SKM-1 (cell line): ENCODE results near the gene NR6A1.

ENCODE experiments used
- DNase-seq: peaks from one replicate; lab custom pipeline; 2025; ENCODE audit not compliant: unreplicated experiment; lab: John Stamatoyannopoulos, UW

The NR6A1 gene

GRCh38 chr9:124541824-124542223, 229.3 kb downstream of the NR6A1 start:
- no peak for DNase-seq

DNA sequence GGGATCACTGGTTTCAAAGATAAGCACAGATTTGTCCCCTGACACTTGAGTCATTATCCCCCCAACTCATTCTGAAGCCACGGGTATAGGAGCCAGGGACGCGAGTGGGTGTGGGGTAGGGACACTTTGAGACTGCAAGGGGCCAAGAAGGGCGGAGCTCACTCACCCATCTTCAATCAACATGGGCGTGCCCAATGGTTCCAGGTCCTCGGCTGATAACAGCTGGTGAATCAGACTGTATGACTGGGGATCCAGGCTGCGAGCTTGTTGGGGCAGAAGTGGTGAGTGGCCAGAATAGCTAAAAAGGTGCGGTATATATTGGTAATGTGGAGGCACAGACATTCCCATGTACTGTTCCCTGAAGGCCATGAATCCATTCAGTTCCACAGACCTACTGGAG, 233.2 kb downstream of the NR6A1 start:
- DNase-seq, result no peak

GRCh38 chr9:124535846-124536245, 235.3 kb downstream of the NR6A1 start:
- DNase-seq, result no peak

GRCh38 chr9:124532897-124533296, 238.2 kb downstream of the NR6A1 start:
- no peak for DNase-seq

GRCh38 chr9:124531115-124531514, 240.0 kb downstream of the NR6A1 start:
- DNase-seq, result no peak

GRCh38 chr9:124530246-124530645, 240.9 kb downstream of the NR6A1 start:
- DNase-seq, result no peak

DNA sequence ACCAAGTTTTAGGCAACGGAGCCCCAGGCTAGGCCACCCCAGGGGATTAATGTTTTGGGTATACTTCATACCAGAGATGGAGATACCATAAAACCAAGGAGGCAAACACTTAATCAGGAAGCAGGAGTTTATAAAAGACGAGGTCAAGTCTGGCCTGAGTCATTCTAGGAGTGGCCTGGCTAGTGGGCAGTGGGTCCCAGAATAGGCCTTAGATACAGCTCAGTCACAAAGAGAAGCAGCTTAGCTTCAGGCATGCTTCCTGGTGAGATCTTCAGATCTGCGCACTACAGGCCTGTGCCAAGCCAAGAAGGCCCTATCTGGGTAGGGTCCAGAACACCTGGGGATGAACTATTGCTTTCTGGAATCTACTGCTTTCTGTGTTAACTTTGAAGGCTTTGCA, 243.3 kb downstream of the NR6A1 start:
- DNase-seq, result no peak

DNA sequence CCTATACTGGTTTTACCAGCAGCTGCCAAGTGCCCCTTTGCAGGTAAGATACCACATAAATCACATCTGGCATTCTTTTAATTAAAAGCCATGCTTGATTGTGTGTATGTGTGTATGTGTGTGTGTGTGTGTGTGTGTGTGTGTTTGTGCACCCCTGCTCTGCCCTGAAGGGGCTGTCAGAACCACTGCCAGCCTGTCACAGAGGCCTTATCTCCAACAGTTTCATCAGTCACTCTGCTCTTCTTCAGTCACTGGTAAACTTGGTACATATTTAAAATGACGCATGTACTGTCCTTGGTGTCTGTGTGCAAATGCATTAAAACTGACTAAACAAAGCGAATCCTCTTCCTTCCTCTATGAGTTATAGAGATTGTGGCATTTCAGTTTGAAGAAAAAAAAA, 244.9 kb downstream of the NR6A1 start:
- no peak for DNase-seq

- DNase-seq, result no peak
These were observed 248.7 kb downstream of the NR6A1 start for GRCh38 chr9:124522121-124523098.

GRCh38 chr9:124521142-124521541, 250.0 kb downstream of the NR6A1 start:
- DNase-seq, result no peak

DNA sequence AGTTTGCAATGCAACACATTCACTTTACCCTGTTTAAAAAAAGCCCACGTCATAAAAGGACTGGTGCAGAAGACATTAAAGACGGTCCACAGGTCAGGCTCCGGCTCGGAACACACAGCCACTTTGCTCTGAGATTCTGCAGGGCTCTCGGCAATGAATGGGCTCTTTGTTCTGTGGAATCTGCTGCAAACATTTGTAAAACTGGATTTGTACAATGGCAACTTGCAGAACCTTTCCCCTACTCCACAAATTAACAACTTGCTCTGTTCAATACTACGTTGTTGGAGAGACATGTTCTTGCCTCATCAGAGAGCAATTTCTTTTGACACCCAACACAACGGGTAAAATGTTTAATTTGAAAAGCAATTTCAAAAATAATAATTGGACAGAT, 250.9 kb downstream of the NR6A1 start:
- no peak for DNase-seq

DNA sequence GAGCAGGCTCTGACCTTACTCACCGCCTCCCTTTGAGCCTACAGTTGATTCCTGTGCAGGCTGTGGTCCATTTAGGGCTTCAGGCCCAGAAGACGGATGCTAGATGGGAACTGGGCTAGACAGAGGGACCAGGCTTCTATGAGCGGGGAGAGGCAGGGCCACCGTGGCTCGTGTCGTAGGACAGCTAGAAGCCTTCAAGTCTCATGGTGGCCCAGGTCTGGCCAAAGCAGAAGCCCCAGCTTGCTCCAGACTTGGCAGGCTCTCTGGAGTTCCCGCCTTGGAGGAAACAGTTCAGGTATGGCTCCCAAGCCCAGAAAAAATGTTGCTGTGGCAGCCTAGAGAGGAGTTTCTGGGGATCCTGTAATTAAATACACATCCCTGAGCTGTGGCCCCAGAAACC, 253.0 kb downstream of the NR6A1 start:
- DNase-seq, result no peak

DNA sequence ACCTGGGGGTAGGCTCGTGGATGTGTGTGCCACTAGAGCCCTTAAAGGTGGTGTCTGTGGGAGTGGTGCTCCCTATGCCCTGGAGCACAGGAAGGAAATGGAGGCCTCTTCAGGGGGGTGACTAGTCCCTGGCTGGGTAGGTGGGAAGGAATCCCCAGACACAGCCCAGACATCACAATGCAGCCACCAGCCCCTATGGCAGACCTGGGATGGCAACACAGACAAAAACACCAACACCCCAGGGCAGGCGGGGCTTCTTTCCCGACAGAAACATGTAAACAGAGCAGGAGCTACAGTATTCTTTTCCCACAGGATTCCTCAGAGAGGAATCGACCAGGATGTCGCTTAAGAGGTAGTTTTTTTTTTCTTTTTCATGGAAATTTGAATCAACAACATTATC, 253.5 kb downstream of the NR6A1 start:
- DNase-seq, result no peak

DNA sequence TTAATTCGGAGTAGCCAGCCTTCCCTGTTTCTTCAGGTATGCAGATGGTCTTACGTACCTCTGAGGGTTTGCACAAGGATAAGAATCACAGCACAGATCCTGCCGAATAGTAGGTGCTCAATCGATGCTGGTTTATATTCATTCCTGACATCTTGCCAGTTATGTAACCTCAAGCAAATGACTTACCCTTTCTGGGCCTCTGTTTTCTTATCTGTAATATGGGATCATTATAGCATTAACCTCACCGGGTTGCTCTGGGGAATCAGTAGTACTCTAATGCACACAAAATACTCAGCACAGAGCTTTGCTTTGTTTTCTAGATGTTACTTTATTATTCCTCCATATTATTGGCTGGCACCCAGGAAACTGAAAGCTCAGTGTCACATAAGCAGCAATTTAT, 256.2 kb downstream of the NR6A1 start:
- no peak for DNase-seq

- no peak for DNase-seq
These were observed 257.0 kb downstream of the NR6A1 start for GRCh38 chr9:124514125-124514524.

GRCh38 chr9:124513376-124513994, 257.6 kb downstream of the NR6A1 start:
- DNase-seq, result peak; percentile 34

DNA sequence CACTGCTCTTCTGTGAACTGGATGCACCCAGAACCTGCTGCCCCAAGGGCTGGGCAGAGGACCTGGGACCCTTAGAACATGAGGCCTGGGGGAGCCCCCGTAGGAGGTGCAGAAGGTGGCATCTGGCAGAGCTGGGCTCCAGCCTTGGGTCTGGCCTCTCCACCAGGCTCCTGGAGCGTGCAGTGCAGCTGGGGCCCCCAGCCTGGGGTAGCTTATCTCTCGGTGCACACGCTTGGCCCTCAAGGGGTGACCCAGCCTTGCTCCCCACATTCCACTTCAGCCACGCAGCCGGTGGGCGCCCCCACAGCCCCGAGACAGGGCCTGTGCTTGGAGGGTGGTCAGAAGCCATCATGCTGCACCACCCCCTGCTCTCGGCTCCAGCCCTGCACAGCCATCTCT, 258.3 kb downstream of the NR6A1 start:
- no peak for DNase-seq

DNA sequence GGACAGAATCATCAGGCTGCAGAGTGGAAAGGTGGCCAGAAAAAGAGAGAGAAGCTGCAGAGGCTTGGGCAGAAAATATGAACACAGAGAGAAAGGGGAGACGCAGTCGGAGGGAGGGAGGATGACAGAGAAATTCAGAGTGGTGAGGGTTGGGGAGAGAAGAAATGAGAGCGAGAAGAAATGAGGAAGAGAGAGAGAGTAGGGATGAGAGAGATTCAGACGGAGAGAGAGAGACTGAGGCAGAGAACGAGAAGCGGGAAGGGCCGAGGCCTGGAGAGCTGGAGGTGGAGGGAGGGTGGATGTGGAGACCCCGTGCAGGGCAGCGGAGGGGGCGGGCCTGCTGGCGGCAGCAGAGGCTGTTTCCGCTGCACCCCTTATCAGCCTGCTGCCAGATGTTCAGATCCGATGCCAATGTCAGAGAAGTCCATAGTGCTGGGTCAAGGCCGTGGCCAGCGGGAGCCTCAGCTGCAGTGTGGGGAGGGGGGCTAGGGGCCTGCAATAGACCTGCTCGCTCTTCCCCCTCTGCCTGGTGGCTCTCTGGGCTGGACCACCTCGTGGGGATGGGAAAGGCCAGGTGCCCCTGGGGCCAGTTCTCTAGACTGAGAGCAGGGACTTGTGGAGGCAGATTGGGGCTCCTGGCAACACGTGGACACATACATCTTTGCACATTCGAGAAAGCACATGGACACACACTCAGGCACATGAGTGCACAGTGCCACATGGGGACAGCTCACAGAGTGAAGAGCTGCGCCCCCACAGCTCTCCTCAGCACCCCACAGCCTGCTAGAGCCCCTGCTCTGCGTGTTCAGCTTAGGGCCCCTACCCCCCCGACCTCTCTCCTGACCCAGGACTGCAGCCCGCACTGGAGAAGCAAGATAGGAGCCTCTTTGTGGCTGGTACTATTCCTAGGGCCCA, 259.0 kb downstream of the NR6A1 start:
- no peak for DNase-seq

GRCh38 chr9:124511426-124511840, 259.7 kb downstream of the NR6A1 start:
- no peak for DNase-seq

DNA sequence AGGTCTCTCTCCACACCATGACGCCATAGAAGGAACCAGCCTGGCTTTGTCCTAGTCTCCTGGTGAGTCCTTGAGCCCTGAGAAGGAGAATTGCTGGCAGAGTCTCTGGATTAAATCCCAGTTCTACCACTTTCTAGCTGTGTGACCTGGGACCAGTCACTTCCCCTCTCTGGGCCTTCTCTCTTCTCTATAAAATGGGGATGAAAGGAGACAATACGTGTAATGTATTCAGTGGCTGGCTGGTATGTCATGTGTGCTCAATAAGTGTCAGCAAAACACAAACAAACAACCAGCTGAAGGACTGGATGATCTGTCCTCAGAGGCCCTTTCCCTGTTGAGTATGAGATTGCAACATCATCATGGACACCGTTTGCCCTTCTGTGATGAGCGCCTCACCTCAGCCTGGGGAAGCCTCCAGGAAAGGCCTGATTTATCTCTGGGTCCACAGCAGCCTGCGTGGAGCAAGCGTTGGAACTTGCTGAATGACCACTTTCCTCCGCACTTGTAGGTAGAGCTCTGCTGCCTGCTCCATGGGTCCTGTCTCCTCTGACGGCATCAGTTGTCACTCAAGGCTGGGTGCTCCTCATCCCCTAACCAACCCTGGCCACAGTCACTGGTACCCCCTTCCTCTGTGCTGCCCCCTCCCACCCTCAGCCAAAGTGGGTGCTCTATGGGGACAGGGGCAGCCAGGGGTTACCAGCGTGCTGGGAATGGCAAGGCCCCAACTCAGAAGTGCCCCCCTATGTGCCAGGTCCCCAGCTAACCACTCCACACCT, 260.3 kb downstream of the NR6A1 start:
- DNase-seq, result no peak
